Mucosa of gallbladder (tissue), 1 donor: ENCODE data around the gene GGTLC3. TPM values are rescaled to one million over a fixed set of nuclear protein-coding genes. Genes with fewer than 3 reads are reported as not detected.
"Not testable (repeated sequence)": the region's sequence is repeated elsewhere in the genome, so short reads cannot be mapped to it uniquely, and the experiment has no call there.

Experiments used
- DNase-seq: peaks from one replicate; pipeline ENCODE4 v3.0.0-alpha.2; 2020; ENCODE audit warnings: low spot score
- total RNA-seq: library from RNA; stranded (reverse); gene quantifications from one replicate; pipeline ENCODE4 v1.2.1, GENCODE V29; 2021
- donor health status: DM: no; HTN: no; CAD: no.

Gene GGTLC3
- total RNA-seq, 1 donor from 2014 or later, result not detected

- not testable (repeated sequence) for DNase-seq
Observed at GRCh38 chr22:18513454-18513853, 4.5 kb downstream of the GGTLC3 start.

- not testable (repeated sequence) for DNase-seq
Observed at GRCh38 chr22:18512378-18512777, 5.6 kb downstream of the GGTLC3 start.

- not testable (repeated sequence) for DNase-seq
Observed at GRCh38 chr22:18511327-18511726, 6.6 kb downstream of the GGTLC3 start.

- not testable (repeated sequence) for DNase-seq
Observed at GRCh38 chr22:18496227-18496626, 21.7 kb downstream of the GGTLC3 start.

Other genes starting within 250 kb of the GGTLC3 start
- 3.4 TPM for gene TMEM191B, start 9.6 kb upstream of the GGTLC3 start, total RNA-seq
- 1.1 TPM for gene RIMBP3, start 93.8 kb upstream of the GGTLC3 start, total RNA-seq